H1 (cell line): ENCODE data around the gene LRRC15. TPM values are rescaled to one million over a fixed set of nuclear protein-coding genes. Genes with fewer than 3 reads are reported as not detected.

Experiments
- BRCA1 ChIP-seq: IDR thresholded peaks from 2 replicates; pipeline ENCODE4 v1.6.1; 2012; ENCODE audit warnings: low read depth, low read length, improper control_type of control experiment
- CBX8 ChIP-seq: fragments of 300-800, 300-1000 bp; sonication (generic); IDR thresholded peaks from 2 replicates; pipeline ENCODE4 v1.7.1; 2016; ENCODE audit warnings: low read depth, low read length, borderline replicate concordance
- CREB1 ChIP-seq: IDR thresholded peaks from 2 replicates; pipeline ENCODE4 v1.6.1; 2012; ENCODE audit warnings: inconsistent platforms
- EGR1 ChIP-seq: IDR thresholded peaks from 2 replicates; pipeline ENCODE4 v1.6.1; 2011; ENCODE audit warnings: low read depth, low read length, borderline replicate concordance
- EZH2 ChIP-seq: fragments of 200-600 bp; sonication (generic); IDR thresholded peaks from 2 replicates; pipeline ENCODE4 v1.7.1; 2012; ENCODE audit warnings: low read depth, mild to moderate bottlenecking, moderate library complexity, low read length, inconsistent platforms; ENCODE audit not compliant: severe bottlenecking
- FOSL1 ChIP-seq: IDR thresholded peaks from 2 replicates; pipeline ENCODE4 v1.6.1; 2011; ENCODE audit warnings: mild to moderate bottlenecking, low read depth, low read length, moderate library complexity; ENCODE audit not compliant: insufficient read depth
- GABPA ChIP-seq: IDR thresholded peaks from 2 replicates; pipeline ENCODE4 v1.6.1; 2011; ENCODE audit warnings: mild to moderate bottlenecking, low read length, moderate library complexity, borderline replicate concordance; ENCODE audit not compliant: insufficient read depth
- JUN ChIP-seq: IDR thresholded peaks from 2 replicates; pipeline ENCODE4 v1.6.1; 2011; ENCODE audit warnings: low read depth, mild to moderate bottlenecking, improper control_type of control experiment, low read length
- JUND ChIP-seq: IDR thresholded peaks from 2 replicates; pipeline ENCODE4 v1.6.1; 2011; ENCODE audit warnings: mild to moderate bottlenecking, improper control_type of control experiment, low read length
- KDM1A ChIP-seq: fragments of 200-600, 300-600 bp; sonication (generic); IDR thresholded peaks from 2 replicates; pipeline ENCODE4 v1.7.1; 2016; ENCODE audit warnings: mild to moderate bottlenecking, low read length, borderline replicate concordance
- KDM4A ChIP-seq: IDR thresholded peaks from one replicate; pipeline ENCODE4 v1.7.1; 2012; ENCODE audit warnings: low read depth, mild to moderate bottlenecking, moderate library complexity, low read length, inconsistent platforms; ENCODE audit not compliant: severe bottlenecking
- MAFK ChIP-seq: IDR thresholded peaks from 2 replicates; pipeline ENCODE4 v1.6.1; 2012; ENCODE audit warnings: low read depth, mild to moderate bottlenecking, improper control_type of control experiment, low read length
- PHF8 ChIP-seq: fragments of 200-600 bp; sonication (generic); conservative IDR thresholded peaks from 2 replicates; pipeline ENCODE4 v1.7.1; 2012; ENCODE audit warnings: low read depth, mild to moderate bottlenecking, inconsistent platforms, low read length, moderate library complexity
- POLR2AphosphoS5 ChIP-seq: IDR thresholded peaks from 2 replicates; pipeline ENCODE4 v1.6.1; 2011; ENCODE audit warnings: low read depth, low read length
- SAP30 ChIP-seq: fragments of 300-600 bp; sonication (generic); IDR thresholded peaks from 2 replicates; pipeline ENCODE4 v1.7.1; 2012; ENCODE audit warnings: low read length, moderate library complexity, mild to moderate bottlenecking, inconsistent platforms; ENCODE audit not compliant: insufficient read depth, insufficient replicate concordance
- SIRT6 ChIP-seq: IDR thresholded peaks from one replicate; pipeline ENCODE4 v1.7.1; 2012; ENCODE audit warnings: low read length, inconsistent platforms
- SIX5 ChIP-seq: IDR thresholded peaks from 2 replicates; pipeline ENCODE4 v1.6.1; 2011; ENCODE audit warnings: mild to moderate bottlenecking, low read depth, low read length
- TBP ChIP-seq: IDR thresholded peaks from 2 replicates; pipeline ENCODE4 v1.6.1; 2011; ENCODE audit warnings: low read depth, low read length, improper control_type of control experiment
- TCF12 ChIP-seq: IDR thresholded peaks from 2 replicates; pipeline ENCODE4 v1.6.1; 2011; ENCODE audit warnings: low read depth, mild to moderate bottlenecking, low read length
- TEAD4 ChIP-seq: IDR thresholded peaks from 2 replicates; pipeline ENCODE4 v1.6.1; 2012; ENCODE audit warnings: low read depth, low read length, inconsistent platforms, mixed read lengths
- YY1 ChIP-seq: IDR thresholded peaks from 2 replicates; pipeline ENCODE4 v1.6.1; 2011; ENCODE audit warnings: low read depth, mild to moderate bottlenecking, low read length
- polyA plus RNA-seq, 7 experiments: library from polyadenylated mRNA; depleted of rRNA in 3 of 7; stranded (reverse) in 5 of 7; unstranded in 2 of 7; fragments of >200 nt in 5 of 7; fragments of 200-250 nt in 2 of 7; gene quantifications; 1 replicate in 5 of 7; 2 replicates in 1 of 7; 4 replicates in 1 of 7; pipeline versions ENCODE4 v1.2.1 to v1.2.3, GENCODE V29; 2011 to 2013; ENCODE audit warnings: missing spikeins in 2 of 7, mixed read lengths in 2 of 7
- total RNA-seq: library from RNA; stranded (reverse); fragmentation: NEBNext Ultra II Directional; extraction: Animal tissue kit (Norgen Biotek cat#: 25700); gene quantifications from 2 replicates; pipeline ENCODE4 v1.2.1, GENCODE V29; 2021
- TF ChIP-seq, protein P1 (sequence below): IDR thresholded peaks from 2 replicates; pipeline ENCODE4 v1.6.1; 2012; ENCODE audit warnings: inconsistent platforms
- TF ChIP-seq, protein P2 (sequence below): IDR thresholded peaks from 2 replicates; pipeline ENCODE4 v1.6.1; 2012; ENCODE audit warnings: inconsistent platforms

The LRRC15 gene
- total and polyA plus RNA-seq, 2 of the 8 experiments (the other 6 are each of a cell fraction or from before 2014, with no cell fraction given), result 0.15 to 0.37 TPM

DNA sequence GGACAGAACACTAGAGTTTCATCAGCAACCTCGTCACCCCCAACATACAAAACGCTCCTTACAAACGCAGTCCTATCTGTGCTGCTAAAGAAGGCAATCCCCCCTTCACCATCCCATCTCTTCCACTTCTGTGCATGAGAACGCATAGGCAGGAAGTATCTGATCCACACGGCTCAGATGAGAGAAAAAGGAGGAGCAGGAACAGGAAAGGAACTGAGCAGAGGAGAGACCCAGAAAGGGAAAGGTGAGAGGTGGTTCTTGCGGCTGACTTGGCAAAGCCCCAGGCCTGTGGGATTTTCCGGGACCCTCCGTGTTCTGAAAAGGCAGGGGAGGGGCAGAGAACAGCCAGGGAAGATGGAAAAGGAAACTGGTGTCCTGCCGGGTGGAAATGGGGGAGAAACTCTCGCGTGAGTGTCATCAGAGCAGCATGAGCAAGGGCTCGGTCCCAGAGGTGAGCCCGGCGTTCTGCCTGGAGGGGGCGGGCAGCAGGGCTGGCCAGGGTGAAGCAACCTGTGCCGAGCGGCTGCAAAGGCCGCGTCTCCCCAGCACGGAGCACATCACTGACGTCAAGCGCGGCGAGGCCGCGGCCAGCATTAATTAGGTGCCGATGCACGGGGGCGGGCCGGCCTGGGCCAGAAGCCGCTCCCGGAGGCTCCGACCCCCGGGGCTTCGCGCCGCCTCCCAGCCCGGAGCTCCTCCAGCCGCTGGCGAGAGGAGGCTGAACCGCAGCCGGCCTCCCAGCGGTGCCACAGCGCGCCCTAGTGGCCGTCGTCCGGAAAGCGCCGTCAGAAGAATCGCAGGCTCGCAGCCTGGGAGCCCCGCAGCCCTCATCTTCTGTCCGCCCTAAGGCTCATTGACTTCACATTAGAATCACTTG lies 54.2 kb downstream of the LRRC15 start (continued):
- TF ChIP-seq, protein P1, sequence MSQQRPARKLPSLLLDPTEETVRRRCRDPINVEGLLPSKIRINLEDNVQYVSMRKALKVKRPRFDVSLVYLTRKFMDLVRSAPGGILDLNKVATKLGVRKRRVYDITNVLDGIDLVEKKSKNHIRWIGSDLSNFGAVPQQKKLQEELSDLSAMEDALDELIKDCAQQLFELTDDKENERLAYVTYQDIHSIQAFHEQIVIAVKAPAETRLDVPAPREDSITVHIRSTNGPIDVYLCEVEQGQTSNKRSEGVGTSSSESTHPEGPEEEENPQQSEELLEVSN, result peak; percentile 61
- TF ChIP-seq PHF8, result no peak
- no peak for TF ChIP-seq SIRT6
- no peak for TF ChIP-seq SIX5
- peak; percentile 64; the same call in 1 of the 2 replicates for TF ChIP-seq CREB1
- TF ChIP-seq TEAD4, result no peak
- 0 out of 2 replicates have a peak, but pooled peaks have one; percentile 52 for TF ChIP-seq TCF12
- no peak for TF ChIP-seq EZH2
- TF ChIP-seq YY1, result no peak
- no peak for TF ChIP-seq FOSL1
- no peak for TF ChIP-seq JUN
- TF ChIP-seq, protein P2, sequence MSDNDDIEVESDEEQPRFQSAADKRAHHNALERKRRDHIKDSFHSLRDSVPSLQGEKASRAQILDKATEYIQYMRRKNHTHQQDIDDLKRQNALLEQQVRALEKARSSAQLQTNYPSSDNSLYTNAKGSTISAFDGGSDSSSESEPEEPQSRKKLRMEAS, result peak; percentile 66
- no peak for TF ChIP-seq SAP30
- TF ChIP-seq KDM4A, result peak; percentile 71
- TF ChIP-seq MAFK, result no peak
- no peak for TF ChIP-seq CBX8
- peak; percentile 32; the same call in 1 of the 2 replicates for TF ChIP-seq JUND
- peak; percentile 43; the same call in 1 of the 2 replicates for TF ChIP-seq TBP
- peak; percentile 37; the same call in 1 of the 2 replicates for TF ChIP-seq EGR1
- TF ChIP-seq KDM1A, result no peak
- TF ChIP-seq POLR2AphosphoS5, result no peak
- peak; percentile 72; the same call in 1 of the 2 replicates for TF ChIP-seq GABPA
- TF ChIP-seq BRCA1, result no peak
